ENCODE measurements around the gene FCRL1.

FCRL1 gene

GRCh38 chr1:157813269-157813668 lies 6.7 kb downstream of the FCRL1 start:
- no peak for TF ChIP-seq CTCF (IDR thresholded peaks at IDR 0.05; ENCODE audit: low read depth, low read length)
- in situ Hi-C loops (cut with HindIII; ENCODE audit: low sequenced_read_pairs) = no loop called here
- H3K4me3 ChIP-seq (ENCODE audit: low read depth, low read length) = no peak overlapping the region
- DNase-seq (ENCODE audit: low read depth, low spot score) = no peak

- H3K4me3 ChIP-seq (ENCODE audit: low read depth, low read length) = no peak overlapping the region
- no peak for TF ChIP-seq CTCF (IDR thresholded peaks at IDR 0.05; ENCODE audit: low read depth, low read length)
- in situ Hi-C loops (cut with HindIII; ENCODE audit: low sequenced_read_pairs) = no loop called here
- DNase-seq (ENCODE audit: low read depth, low spot score) = no peak
Observed at GRCh38 chr1:157806431-157807149, 13.3 kb downstream of the FCRL1 start.

- no peak for TF ChIP-seq CTCF (IDR thresholded peaks at IDR 0.05; ENCODE audit: low read depth, low read length)
- DNase-seq (ENCODE audit: low read depth, low spot score) = no peak
- no peak overlapping the region for H3K4me3 ChIP-seq (ENCODE audit: low read depth, low read length)
- in situ Hi-C loops (cut with HindIII; ENCODE audit: low sequenced_read_pairs) = no loop called here
Observed at GRCh38 chr1:157803851-157804250, 16.1 kb downstream of the FCRL1 start.

- TF ChIP-seq CTCF (IDR thresholded peaks at IDR 0.05; ENCODE audit: low read depth, low read length) = no peak
- no peak for DNase-seq (ENCODE audit: low read depth, low spot score)
- no peak overlapping the region for H3K4me3 ChIP-seq (ENCODE audit: low read depth, low read length)
- in situ Hi-C loops (cut with HindIII; ENCODE audit: low sequenced_read_pairs) = no loop called here
Observed at GRCh38 chr1:157799996-157800395, 19.9 kb downstream of the FCRL1 start.

- no peak for DNase-seq (ENCODE audit: low read depth, low spot score)
- in situ Hi-C loops (cut with HindIII; ENCODE audit: low sequenced_read_pairs) = no loop called here
- no peak for TF ChIP-seq CTCF (IDR thresholded peaks at IDR 0.05; ENCODE audit: low read depth, low read length)
- H3K4me3 ChIP-seq (ENCODE audit: low read depth, low read length) = no peak overlapping the region
Observed at GRCh38 chr1:157798211-157798610, 21.7 kb downstream of the FCRL1 start.

- in situ Hi-C loops (cut with HindIII; ENCODE audit: low sequenced_read_pairs) = no loop called here
- no peak for TF ChIP-seq CTCF (IDR thresholded peaks at IDR 0.05; ENCODE audit: low read depth, low read length)
- DNase-seq (ENCODE audit: low read depth, low spot score) = no peak
- no peak overlapping the region for H3K4me3 ChIP-seq (ENCODE audit: low read depth, low read length)
Observed at GRCh38 chr1:157785248-157785647, 34.7 kb downstream of the FCRL1 start.
